ENCODE data around the gene DHH. TPM values are rescaled to one million over a fixed set of nuclear protein-coding genes. Genes with fewer than 3 reads are reported as not detected.
A peak's percentile ranks its signal among the peaks of the same experiment; 100 is the strongest.

DHH gene
- total and polyA plus RNA-seq, 2 experiments from 2014 or later, result not detected

- TF ChIP-seq EZH2 (IDR thresholded peaks at IDR 0.05; ENCODE audit: low read depth, unreplicated experiment) (no peak), STAT1 (IDR thresholded peaks at IDR 0.05; ENCODE audit: unreplicated experiment) (no peak), REST (IDR thresholded peaks at IDR 0.05; ENCODE audit: unreplicated experiment) (no peak), NANOG (IDR thresholded peaks at IDR 0.05; ENCODE audit: borderline replicate concordance) (no peak), POLR2AphosphoS5 (IDR thresholded peaks at IDR 0.05; ENCODE audit: low read depth) (no peak)
- Histone ChIP-seq H3K4me2 (no peak overlapping the region), H3K36me3 (ENCODE audit: insufficient read depth) (peaks cover 45% of the 10 kb centered on the region), H3K9me2 (ENCODE audit: insufficient read depth) (no peaks in the 10 kb centered on the region), H3F3A (replicated peaks; ENCODE audit: low read depth) (no peaks in the 10 kb centered on the region), H2AFZ (no peak overlapping the region), H3K79me2 (replicated peaks; ENCODE audit: insufficient read depth) (no peaks in the 10 kb centered on the region), H4K20me1 (replicated peaks; ENCODE audit: insufficient read depth) (peaks cover 37% of the 10 kb centered on the region), H3K27ac (ENCODE audit: low read depth) (no peak overlapping the region), H3K27me3 (ENCODE audit: insufficient read depth) (no peaks in the 10 kb centered on the region), H3K4me1 (ENCODE audit: insufficient read depth) (no peaks in the 10 kb centered on the region), H3K4me3 (no peak overlapping the region)
- no peak overlapping the region for H3K27ac Mint-ChIP-seq
- H3K4me3 Mint-ChIP-seq, result no peak overlapping the region
- no peaks in the 10 kb centered on the region; the same call in 2 of the 3 replicates for H3K9me3 Mint-ChIP-seq
- DNase-seq (ENCODE audit: low spot score) (no peak), ATAC-seq (no peak)
- no peaks in the 10 kb centered on the region; the same call in 2 of the 3 replicates for H3K4me1 Mint-ChIP-seq
- peaks cover 94% of the 10 kb centered on the region for H3K36me3 Mint-ChIP-seq (ENCODE audit: low read depth)
- H3K27me3 Mint-ChIP-seq (ENCODE audit: insufficient read depth, low read depth, poor library complexity), result peaks cover 16% of the 10 kb centered on the region
Observed at GRCh38 chr12:49044660-49045059, 49.9 kb downstream of the DHH start.

- peaks cover 33% of the 10 kb centered on the region for H4K20me1 ChIP-seq (replicated peaks; ENCODE audit: insufficient read depth)
- H3K27me3 Mint-ChIP-seq (ENCODE audit: insufficient read depth, low read depth, poor library complexity), result peaks cover 14% of the 10 kb centered on the region
- no peak overlapping the region for H3K4me3 Mint-ChIP-seq
- no peak overlapping the region for H3K4me2 ChIP-seq
- no peak overlapping the region for H3K27ac Mint-ChIP-seq
- TF ChIP-seq CTCF (conservative IDR thresholded peaks at IDR 0.05; ENCODE audit: low read depth in 2 of 2), result peak; percentile 77 to 93
- TF ChIP-seq STAT1 (IDR thresholded peaks at IDR 0.05; ENCODE audit: unreplicated experiment), result no peak
- H3K4me1 Mint-ChIP-seq, result no peaks in the 10 kb centered on the region; the same call in 2 of the 3 replicates
- DNase-seq (ENCODE audit: low spot score) (peak; percentile 82), ATAC-seq (peak; percentile 91)
- no peaks in the 10 kb centered on the region; the same call in 2 of the 3 replicates for H3K9me3 Mint-ChIP-seq
- H3K9me2 ChIP-seq (ENCODE audit: insufficient read depth), result no peaks in the 10 kb centered on the region
- no peaks in the 10 kb centered on the region for H3K4me1 ChIP-seq (ENCODE audit: insufficient read depth)
- H3K79me2 ChIP-seq (replicated peaks; ENCODE audit: insufficient read depth), result no peaks in the 10 kb centered on the region
- peaks cover 48% of the 10 kb centered on the region for H3K36me3 ChIP-seq (ENCODE audit: insufficient read depth)
- H3K36me3 Mint-ChIP-seq (ENCODE audit: low read depth), result peaks cover 94% of the 10 kb centered on the region
- no peaks in the 10 kb centered on the region for H3F3A ChIP-seq (replicated peaks; ENCODE audit: low read depth)
- no peak overlapping the region for H2AFZ ChIP-seq
- H3K4me3 ChIP-seq, result no peak overlapping the region
- no peaks in the 10 kb centered on the region for H3K27me3 ChIP-seq (ENCODE audit: insufficient read depth)
- no peak overlapping the region for H3K27ac ChIP-seq (ENCODE audit: low read depth)
Observed at GRCh38 chr12:49043856-49044258, 50.7 kb downstream of the DHH start.
